ENCODE measurements around the gene HOXC4.

Gene HOXC4

GRCh38 chr12:54016051-54016450, 37.6 kb upstream of the HOXC4 start:
- no peak for DNase-seq (ENCODE audit: low spot score)

GRCh38 chr12:54016478-54016964, 37.1 kb upstream of the HOXC4 start:
- no peak for DNase-seq (ENCODE audit: low spot score)

- DNase-seq (ENCODE audit: low spot score) = no peak
Observed at GRCh38 chr12:54017027-54017788, 36.4 kb upstream of the HOXC4 start.

GRCh38 chr12:54017878-54018467, 35.7 kb upstream of the HOXC4 start:
- no peak for DNase-seq (ENCODE audit: low spot score)

- DNase-seq (ENCODE audit: low spot score) = no peak
Observed at GRCh38 chr12:54018468-54018984, 35.1 kb upstream of the HOXC4 start.

GRCh38 chr12:54019091-54019811, 34.4 kb upstream of the HOXC4 start:
- DNase-seq (ENCODE audit: low spot score) = no peak

- DNase-seq (ENCODE audit: low spot score) = no peak
Observed at GRCh38 chr12:54019924-54020590, 33.6 kb upstream of the HOXC4 start.

- no peak for DNase-seq (ENCODE audit: low spot score)
Observed at GRCh38 chr12:54020591-54021405, 32.8 kb upstream of the HOXC4 start.

- no peak for DNase-seq (ENCODE audit: low spot score)
Observed at GRCh38 chr12:54021432-54022013, 32.1 kb upstream of the HOXC4 start.

GRCh38 chr12:54022960-54023884, 30.4 kb upstream of the HOXC4 start:
- no peak for DNase-seq (ENCODE audit: low spot score)

- DNase-seq (ENCODE audit: low spot score) = no peak
Observed at GRCh38 chr12:54024127-54024526, 29.5 kb upstream of the HOXC4 start.

GRCh38 chr12:54024581-54025305, 28.9 kb upstream of the HOXC4 start:
- DNase-seq (ENCODE audit: low spot score) = no peak

- no peak for DNase-seq (ENCODE audit: low spot score)
Observed at GRCh38 chr12:54025499-54026405, 27.9 kb upstream of the HOXC4 start.

- no peak for DNase-seq (ENCODE audit: low spot score)
Observed at GRCh38 chr12:54026640-54027441, 26.8 kb upstream of the HOXC4 start.

- DNase-seq (ENCODE audit: low spot score) = no peak
Observed at GRCh38 chr12:54027442-54027786, 26.2 kb upstream of the HOXC4 start.

GRCh38 chr12:54028314-54029201, 25.1 kb upstream of the HOXC4 start, which contains the start of gene HOXC6:
TSS of gene HOXC6 (plus strand) at chr12:54028440. CDS start at chr12:54028522, 82 bp downstream.
- DNase-seq (ENCODE audit: low spot score) = no peak

All from hematopoietic multipotent progenitor cell treated with erythropoietin and hydrocortisone succinate and interleukin-3 and kit ligand, for 15 days (in vitro differentiated cells).